Right lobe of liver (tissue), 6 donors: ENCODE results near the gene ATP6V0E1. TPM values are rescaled to one million over a fixed set of nuclear protein-coding genes. Genes with fewer than 3 reads are reported as not detected.

Source experiments
- ATAC-seq, 4 donors: fragments of 200-7000 bp; cut with Tn5 transposase; one replicate each; pipeline ENCODE4 v1.9.1; 2020; ENCODE audit warnings: mild to moderate bottlenecking in 4 of 4, moderate library complexity in 4 of 4
- DNase-seq, 3 donors: peaks; one replicate each; pipeline ENCODE4 v3.0.0-alpha.2; 2020
- H3K27ac ChIP-seq, 3 donors: fragments of 200-600 bp; one replicate each; pipeline ENCODE4 v1.8.0; 2022
- H3K27me3 ChIP-seq, 2 donors: fragments of 200-600 bp; one replicate each; pipeline ENCODE4 v1.8.0; 2022
- H3K36me3 ChIP-seq, 4 donors: fragments of 200-600 bp; sonication (generic) in 1 of 4; one replicate each; pipeline versions ENCODE4 v1.5.1 to v1.8.0; 2017 to 2022; ENCODE audit warnings: control low read depth in 1 of 4
- H3K4me1 ChIP-seq, 4 donors: fragments of 200-600 bp; sonication (generic) in 1 of 4; one replicate each; pipeline versions ENCODE4 v1.5.1 to v1.8.0; 2017 to 2022; ENCODE audit warnings: control low read depth in 1 of 4
- H3K4me3 ChIP-seq, 3 donors: fragments of 200-600 bp; one replicate each; pipeline ENCODE4 v1.8.0; 2022
- H3K9me3 ChIP-seq, 4 donors: fragments of 200-600 bp; sonication (generic) in 1 of 4; one replicate each; pipeline versions ENCODE4 v1.5.1 to v1.8.0; 2017 to 2022; ENCODE audit warnings: control low read depth in 1 of 4
- CTCF ChIP-seq, 4 donors: fragments of 200-600 bp in 3 of 4; fragments of 450-650 bp in 1 of 4; IDR thresholded peaks; one replicate each; pipeline versions ENCODE4 v1.5.1 to v1.8.0; 2016 to 2022; ENCODE audit warnings: antibody characterized with exemption in 4 of 4, mild to moderate bottlenecking in 2 of 4
- POLR2A ChIP-seq: fragments of 450-650 bp; IDR thresholded peaks from one replicate; pipeline ENCODE4 v1.6.1; 2017; ENCODE audit warnings: antibody characterized with exemption, mild to moderate bottlenecking
- WGBS: methylation state at CpG from one replicate; pipeline ENCODE4 v1.1.6; 2018; ENCODE audit warnings: low coverage, low lambda C conversion rate; ENCODE audit not compliant: insufficient coverage; ENCODE audit errors: missing lambda C conversion rate; 5-methylcytosine and 5-hydroxymethylcytosine counted together
- intact Hi-C, 2 donors: fragments of 100-400 bp; cut with DNase I; formaldehyde crosslinking; loops; one replicate each; pipeline versions ENCODE4 v1.11.2 to v1.14.1; 2022
- long read RNA-seq: library from polyadenylated mRNA; unstranded; transcript quantifications from one replicate; pipeline ENCODE4 v2.0.0, GENCODE V29; 2019
- total RNA-seq, 6 experiments: library from RNA; depleted of rRNA in 2 of 6; stranded (reverse); fragments of >200 nt in 2 of 6; fragmentation: NEBNext Ultra II Directional in 3 of 6; extraction: Animal tissue kit (Norgen Biotek cat#: 25700) in 3 of 6; gene quantifications; one replicate each; pipeline versions ENCODE4 v1.1.0 to v1.2.4, GENCODE V29; 2016 to 2023
- donor health status: DM: no; HTN: yes; CAD: no.
- donor health status: DM: no; HTN: no; CAD: no.
- donor health status: DM: no; HTN: no; CAD: no.
- donor health status: DM: no; HTN: yes; CAD: no.
- donor health status: DM: no; HTN: yes; CAD: no.

Gene ATP6V0E1
- total RNA-seq, result 100 to 1,000 TPM in 5 of 6 experiments, 10 to 100 TPM in 1; 83.1 to 202 (median 116) TPM
- long read RNA-seq, transcript ATP6V0E1-203 (4 exons, 1,433 nt), result major isoform, 76 of 77 reads
- long read RNA-seq, partial matches to known transcripts, result 0 of 77 reads
- long read RNA-seq, other reads (novel, unspliced or antisense), result 1 of 77 reads

- H3K4me3 ChIP-seq, result peak within 1 kb of the TSS; percentile 91 to 98 (median 91)
- intact Hi-C loops, result loop anchor here in 1 of 2 donors (10.0 kb wide), 2 partner anchors 211 to 301 kb away; no protein-coding TSS in a partner anchor
- ATAC-seq, result peak; percentile 98 to 99 (median 98)
- H3K9me3 ChIP-seq, result no peaks in the 10 kb centered on the region
- WGBS, result 0% methylated on average over 15 of the region's 49 CpGs
- peak; percentile 97 to 98 (median 98) for DNase-seq
- peaks cover 0 to 6% (median 0%) of the 10 kb centered on the region in 4 donors for H3K36me3 ChIP-seq
- no peaks in the 10 kb centered on the region for H3K27me3 ChIP-seq
- H3K4me1 ChIP-seq, result peaks cover 0 to 7% (median 3%) of the 10 kb centered on the region in 4 donors
- peak within 1 kb of the TSS; percentile 91 to 97 (median 93) for H3K27ac ChIP-seq
- TF ChIP-seq POLR2A (peak; percentile 73), CTCF (IDR thresholded peaks at IDR 0.05) (no peak)
Observed at GRCh38 chr5:172983542-172984243, at the start of gene ATP6V0E1. Gene ATP6V0E1 (plus strand): TSS chr5:172983771. CDS start chr5:172983861, 90 bp downstream.

GRCh38 chr5:172935096-172935495 is 48.5 kb upstream of the ATP6V0E1 start:
- DNase-seq, result no peak
- no peak overlapping the region for H3K27ac ChIP-seq
- intact Hi-C loops, result loop anchor here in 1 of 2 donors (5.0 kb wide), 1 partner anchor 223 kb away; no protein-coding TSS in a partner anchor
- H3K9me3 ChIP-seq, result no peaks in the 10 kb centered on the region
- no peak for ATAC-seq
- TF ChIP-seq CTCF (IDR thresholded peaks at IDR 0.05) (no peak), POLR2A (no peak)
- WGBS, result 91% methylated on average over 12 of the region's 14 CpGs
- H3K4me1 ChIP-seq, result peaks cover 0 to 7% (median 0%) of the 10 kb centered on the region in 4 donors
- no peak overlapping the region for H3K4me3 ChIP-seq
- peaks cover 0 to 46% (median 14%) of the 10 kb centered on the region in 4 donors for H3K36me3 ChIP-seq
- H3K27me3 ChIP-seq, result no peaks in the 10 kb centered on the region

- no peak for ATAC-seq
Observed at GRCh38 chr5:172936401-172936800, 47.2 kb upstream of the ATP6V0E1 start.

GRCh38 chr5:172939071-172939470 is 44.5 kb upstream of the ATP6V0E1 start:
- Histone ChIP-seq H3K4me1 (no peaks in the 10 kb centered on the region), H3K36me3 (peaks cover 0 to 64% (median 19%) of the 10 kb centered on the region in 4 donors), H3K4me3 (no peak overlapping the region), H3K27ac (no peak overlapping the region), H3K9me3 (no peaks in the 10 kb centered on the region), H3K27me3 (no peaks in the 10 kb centered on the region)
- WGBS, result 84% methylated on average over 5 of the region's 10 CpGs
- ATAC-seq (peak; percentile 39 to 48 (median 44)), DNase-seq (peak in 1 of 3 donors; percentile 34)
- intact Hi-C loops, result loop anchor here in 1 of 2 donors (5.0 kb wide), 1 partner anchor 227 kb away; no protein-coding TSS in a partner anchor
- peak in 3 of 4 donors; percentile 19 to 38 (median 28) for TF ChIP-seq CTCF (IDR thresholded peaks at IDR 0.05)
- no peak for TF ChIP-seq POLR2A

More at GRCh38 chr5:172936401-172936800, 47.2 kb upstream of the ATP6V0E1 start:
- no peak for TF ChIP-seq CTCF (IDR thresholded peaks at IDR 0.05)
- no peak for TF ChIP-seq POLR2A
- intact Hi-C loops, result loop anchor here in 1 of 2 donors (5.0 kb wide), 1 partner anchor 224 kb away; no protein-coding TSS in a partner anchor
- H3K4me1 ChIP-seq, result peaks cover 0 to 7% (median 0%) of the 10 kb centered on the region in 4 donors
- no peak overlapping the region for H3K27ac ChIP-seq
- WGBS, result 81% methylated on average over 2 of the region's 5 CpGs
- H3K4me3 ChIP-seq, result no peak overlapping the region
- DNase-seq, result no peak
- no peaks in the 10 kb centered on the region for H3K27me3 ChIP-seq
- peaks cover 0 to 56% (median 17%) of the 10 kb centered on the region in 4 donors for H3K36me3 ChIP-seq
- no peaks in the 10 kb centered on the region for H3K9me3 ChIP-seq
